ENCODE measurements around the gene KLRB1.

DNA sequence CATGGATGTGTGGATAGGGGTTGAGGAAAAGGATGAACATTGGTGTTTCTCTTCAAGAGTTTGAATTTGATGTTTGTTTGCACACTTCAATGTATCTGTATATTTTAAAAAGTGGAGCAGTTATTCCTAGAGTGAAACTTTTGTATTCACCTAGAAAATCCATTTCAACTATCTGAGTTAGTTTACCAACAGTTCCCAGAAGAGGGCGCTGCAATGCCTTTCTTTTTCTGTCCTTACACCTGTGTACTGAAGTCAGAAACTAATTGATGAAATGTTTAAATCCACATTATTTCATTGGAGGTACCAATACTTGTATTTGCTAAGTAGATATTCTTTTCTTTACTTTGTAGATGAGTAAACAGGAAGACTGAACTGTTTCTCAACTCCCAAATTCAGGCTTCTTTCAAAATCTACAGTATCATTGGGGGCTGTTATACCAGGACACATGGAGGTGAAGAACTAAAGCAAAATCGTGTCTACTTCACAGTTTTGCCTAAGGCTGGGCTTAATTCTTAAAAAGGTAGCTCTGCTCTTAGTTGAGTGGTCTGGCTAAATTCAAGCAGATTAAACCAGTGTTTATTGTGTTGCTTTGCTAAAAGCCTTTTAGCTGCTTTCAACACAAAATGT lies 26.6 kb upstream of the KLRB1 start:
- TF ChIP-seq ELF4 (IDR thresholded peaks at IDR 0.05) (no peak), LEF1 (IDR thresholded peaks at IDR 0.05; ENCODE audit: borderline replicate concordance) (no peak), BHLHE40 (IDR thresholded peaks at IDR 0.05; ENCODE audit: borderline replicate concordance) (no peak), SP1 (IDR thresholded peaks at IDR 0.05) (no peak), FOXK2 (IDR thresholded peaks at IDR 0.05) (no peak), FOXM1 (IDR thresholded peaks at IDR 0.05; ENCODE audit: borderline replicate concordance) (no peak), ZNF384 (IDR thresholded peaks at IDR 0.05) (no peak), ARNT (IDR thresholded peaks at IDR 0.05) (no peak), HDGF (IDR thresholded peaks at IDR 0.05; ENCODE audit: borderline replicate concordance) (no peak), TARDBP (IDR thresholded peaks at IDR 0.05) (no peak), CTBP1 (IDR thresholded peaks at IDR 0.05; ENCODE audit: borderline replicate concordance) (no peak)

Measured in HEK293T (cell line).